Hematopoietic multipotent progenitor cell treated with erythropoietin and hydrocortisone succinate and interleukin-3 and kit ligand, for 4 days (in vitro differentiated cells): ENCODE results near the gene AP1M1.
A peak's percentile ranks its signal among the peaks of the same experiment; 100 is the strongest.
"Not testable (repeated sequence)": the region's sequence is repeated elsewhere in the genome, so short reads cannot be mapped to it uniquely, and the experiment has no call there.

Experiments used
- DNase-seq: peaks from one replicate; pipeline ENCODE4 v3.0.0-alpha.2; 2015

Gene AP1M1

GRCh38 chr19:16197622-16198369, at the start of gene AP1M1:
Gene AP1M1 (plus strand): TSS chr19:16197911. CDS start chr19:16198027, 116 bp downstream.
- DNase-seq, result peak; percentile 99

GRCh38 chr19:16148443-16149229, 49.1 kb upstream of the AP1M1 start:
- DNase-seq, result peak; percentile 54

GRCh38 chr19:16153582-16154336, 44.0 kb upstream of the AP1M1 start:
- peak; percentile 90 for DNase-seq

- DNase-seq, result no peak
These were observed 43.2 kb upstream of the AP1M1 start for GRCh38 chr19:16154557-16154956.

GRCh38 chr19:16155128-16155527, 42.6 kb upstream of the AP1M1 start:
- DNase-seq, result no peak

GRCh38 chr19:16156904-16157303, 40.8 kb upstream of the AP1M1 start:
- DNase-seq, result no peak

GRCh38 chr19:16157601-16158000, 40.1 kb upstream of the AP1M1 start:
- DNase-seq, result no peak

- DNase-seq, result no peak
These were observed 38.1 kb upstream of the AP1M1 start for GRCh38 chr19:16159655-16160054.

GRCh38 chr19:16160445-16160942, 37.2 kb upstream of the AP1M1 start:
- no peak for DNase-seq

GRCh38 chr19:16160943-16161560, 36.7 kb upstream of the AP1M1 start:
- DNase-seq, result peak; percentile 50

GRCh38 chr19:16161840-16162239, 35.9 kb upstream of the AP1M1 start:
- DNase-seq, result no peak

GRCh38 chr19:16164222-16164890, 33.4 kb upstream of the AP1M1 start:
- DNase-seq, result no peak

- DNase-seq, result no peak
These were observed 31.3 kb upstream of the AP1M1 start for GRCh38 chr19:16166417-16166816.

- DNase-seq, result no peak
These were observed 30.7 kb upstream of the AP1M1 start for GRCh38 chr19:16167055-16167454.

- DNase-seq, result peak; percentile 95
These were observed 29.1 kb upstream of the AP1M1 start for GRCh38 chr19:16168465-16169081.

GRCh38 chr19:16170134-16170533, 27.6 kb upstream of the AP1M1 start:
- no peak for DNase-seq

- no peak for DNase-seq
These were observed 21.8 kb upstream of the AP1M1 start for GRCh38 chr19:16175954-16176353.

- not testable (repeated sequence) for DNase-seq
These were observed 18.8 kb upstream of the AP1M1 start for GRCh38 chr19:16178866-16179265.

GRCh38 chr19:16180611-16181010, 17.1 kb upstream of the AP1M1 start:
- DNase-seq, result no peak

GRCh38 chr19:16184665-16185122, 13.0 kb upstream of the AP1M1 start:
- DNase-seq, result no peak

- DNase-seq, result peak; percentile 100
These were observed 12.5 kb upstream of the AP1M1 start, which contains the start of gene FAM32A for GRCh38 chr19:16185123-16185767. Gene FAM32A (plus strand): TSS chr19:16185410. CDS start chr19:16185443, 33 bp downstream.
